ENCODE measurements around the gene OSBPL5.

Gene OSBPL5

GRCh38 chr11:3197878-3198528, 32.9 kb upstream of the OSBPL5 start:
- DNase-seq (ENCODE audit: low read depth), result no peak

GRCh38 chr11:3197044-3197695, 32.1 kb upstream of the OSBPL5 start:
- DNase-seq (ENCODE audit: low read depth), result no peak

- DNase-seq (ENCODE audit: low read depth), result no peak
Observed at GRCh38 chr11:3196161-3197043, 31.3 kb upstream of the OSBPL5 start.

DNA sequence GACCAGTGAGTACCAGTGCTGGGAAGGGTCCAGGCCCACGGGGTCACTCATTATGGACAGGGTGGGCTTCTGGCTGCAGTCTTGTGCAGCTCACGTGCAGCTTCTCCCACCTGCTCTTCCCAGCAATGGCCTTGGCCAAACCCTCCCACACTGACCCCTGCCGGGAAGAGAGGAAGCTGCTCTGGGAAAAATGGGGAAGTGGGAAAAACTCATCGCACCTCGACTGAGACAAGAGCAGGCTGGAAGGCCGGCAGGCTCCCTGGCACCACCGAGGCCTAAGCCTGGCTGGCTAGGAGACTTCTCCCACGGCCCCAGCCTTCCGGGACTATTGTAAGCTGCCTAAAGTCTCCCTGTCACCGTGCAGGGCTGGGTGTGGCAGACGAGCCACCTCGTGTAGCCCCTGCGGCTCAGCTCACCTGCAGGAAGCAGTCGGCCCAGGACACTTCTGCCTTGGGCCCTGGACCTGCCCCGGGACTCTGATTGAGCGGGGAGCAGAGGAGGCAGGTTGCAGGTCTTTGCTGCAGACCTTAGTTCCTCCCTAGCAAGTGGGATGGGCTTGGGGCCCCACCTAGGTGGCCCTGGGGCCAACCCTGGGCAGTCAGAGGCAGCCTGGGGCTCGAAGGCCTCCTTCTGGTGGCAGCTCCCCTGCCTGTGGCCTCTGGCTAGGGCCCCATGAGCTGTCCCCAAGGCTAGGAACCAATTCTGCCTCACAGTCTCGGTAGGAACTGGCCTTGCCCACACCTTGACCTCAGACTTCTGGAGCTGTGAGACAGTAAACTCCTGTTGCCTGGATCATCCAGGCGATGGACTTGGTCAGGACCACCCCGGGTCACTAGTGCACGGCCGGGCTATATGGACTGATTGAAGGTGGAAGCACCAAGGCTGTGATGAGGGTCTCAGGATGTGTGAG, 30.4 kb upstream of the OSBPL5 start:
- DNase-seq (ENCODE audit: low read depth), result no peak

DNA sequence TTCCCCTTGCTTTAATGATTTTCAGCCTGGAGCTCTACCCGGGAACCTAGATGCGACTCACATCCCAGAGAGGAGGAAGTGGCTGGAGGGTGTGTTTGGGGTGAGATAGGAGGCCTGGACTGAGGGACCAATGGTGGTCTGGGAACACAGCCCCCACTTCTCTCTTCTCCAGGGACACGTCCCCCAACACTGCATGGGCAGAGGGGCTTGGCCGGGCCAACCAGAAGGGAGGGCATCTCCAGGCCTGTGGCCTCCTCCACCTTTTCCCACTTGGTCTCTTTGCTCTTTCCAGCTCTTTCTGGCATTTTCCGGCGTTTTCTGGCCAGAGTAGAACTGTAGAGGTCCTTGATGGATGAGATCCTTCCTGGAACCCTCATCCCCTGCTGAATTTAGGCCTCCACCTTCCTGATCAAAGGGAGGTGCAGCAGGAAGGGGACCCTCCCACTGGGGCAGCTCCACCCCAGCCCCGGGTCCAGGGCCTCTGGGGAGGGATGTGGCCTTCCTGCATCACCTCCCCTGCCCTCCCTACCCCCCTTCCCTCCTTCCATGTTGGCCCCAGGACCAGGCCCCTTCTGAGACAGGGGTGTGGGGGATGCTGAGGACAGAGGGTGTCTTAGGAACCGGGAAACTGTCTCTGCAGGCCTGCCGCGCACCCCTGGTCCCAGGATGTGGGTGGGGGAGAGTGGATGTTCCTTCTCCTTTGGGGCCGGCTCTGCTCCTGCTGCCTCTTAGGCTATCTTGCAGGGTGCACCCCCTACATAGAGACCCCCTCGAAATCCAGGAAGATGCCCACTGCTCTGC, 29.1 kb upstream of the OSBPL5 start:
- DNase-seq (ENCODE audit: low read depth), result no peak

- no peak for DNase-seq (ENCODE audit: low read depth)
Observed at GRCh38 chr11:3193373-3194015, 28.4 kb upstream of the OSBPL5 start.

DNA sequence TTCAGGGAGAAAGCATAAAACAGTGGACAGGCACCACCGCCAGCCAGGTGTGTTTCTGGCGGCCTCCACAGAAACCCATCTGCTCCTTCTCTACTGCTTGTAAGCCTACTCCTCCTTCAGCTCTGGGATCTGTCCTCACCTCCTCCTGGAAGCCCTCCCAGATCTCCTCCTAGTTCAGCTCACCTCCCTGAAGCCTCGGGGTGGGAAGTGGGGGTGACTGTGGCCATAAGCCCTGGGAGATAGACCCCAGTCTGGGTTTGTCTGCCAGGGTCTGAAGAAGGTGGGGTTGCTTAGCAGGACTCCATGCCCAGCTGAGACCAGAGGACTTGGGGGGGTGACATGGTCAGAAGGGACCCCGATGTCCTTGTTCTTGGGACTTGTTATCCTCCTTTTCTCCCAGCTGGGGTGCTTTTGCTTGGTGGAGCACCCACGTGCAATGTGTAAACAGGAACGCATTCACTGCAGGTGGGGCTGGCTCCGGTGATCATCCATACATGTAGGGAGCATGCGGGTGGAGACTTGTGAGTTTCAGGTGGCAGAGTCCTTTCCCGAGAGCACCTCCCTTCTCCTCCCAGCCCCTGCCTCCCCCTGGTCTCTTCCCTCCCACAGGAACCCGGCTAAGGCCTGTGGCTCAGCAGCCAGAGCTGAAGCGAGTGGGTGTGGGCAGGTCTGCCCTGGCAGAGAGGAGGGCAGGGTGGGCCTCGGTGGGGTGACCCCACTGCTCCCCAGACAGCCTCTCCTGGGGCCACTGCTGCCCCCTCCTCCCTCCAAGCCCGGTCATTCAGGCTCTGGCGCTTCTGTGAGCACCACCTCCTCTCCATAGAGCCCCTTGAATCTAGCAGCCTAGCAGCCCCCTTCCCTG, 27.6 kb upstream of the OSBPL5 start:
- DNase-seq (ENCODE audit: low read depth), result no peak

GRCh38 chr11:3191586-3192324, 26.6 kb upstream of the OSBPL5 start:
- DNase-seq (ENCODE audit: low read depth), result no peak

DNA sequence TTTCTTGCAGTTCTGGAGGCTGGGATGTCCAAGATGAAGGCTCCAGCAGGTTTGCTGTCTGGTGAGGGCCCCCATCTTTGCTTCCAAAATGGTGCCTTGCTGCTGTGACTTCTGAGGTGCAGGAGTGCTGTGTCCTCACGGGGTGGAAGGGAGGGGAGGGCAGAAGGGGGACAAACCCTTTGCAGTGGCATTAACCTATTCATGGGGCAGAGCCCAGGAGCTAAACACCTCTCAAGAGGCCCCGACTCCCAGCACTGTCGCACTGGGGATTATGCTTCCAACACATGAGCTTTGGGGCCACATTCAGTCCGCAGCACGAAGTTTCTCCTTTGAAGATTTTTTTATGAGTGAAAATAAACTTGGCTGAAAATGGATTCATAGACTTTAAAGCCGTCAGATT, 25.5 kb upstream of the OSBPL5 start:
- DNase-seq (ENCODE audit: low read depth), result no peak

- DNase-seq (ENCODE audit: low read depth), result no peak
Observed at GRCh38 chr11:3189886-3190583, 24.9 kb upstream of the OSBPL5 start.

- DNase-seq (ENCODE audit: low read depth), result no peak
Observed at GRCh38 chr11:3189196-3189843, 24.2 kb upstream of the OSBPL5 start.

GRCh38 chr11:3188496-3189195, 23.5 kb upstream of the OSBPL5 start:
- no peak for DNase-seq (ENCODE audit: low read depth)

DNA sequence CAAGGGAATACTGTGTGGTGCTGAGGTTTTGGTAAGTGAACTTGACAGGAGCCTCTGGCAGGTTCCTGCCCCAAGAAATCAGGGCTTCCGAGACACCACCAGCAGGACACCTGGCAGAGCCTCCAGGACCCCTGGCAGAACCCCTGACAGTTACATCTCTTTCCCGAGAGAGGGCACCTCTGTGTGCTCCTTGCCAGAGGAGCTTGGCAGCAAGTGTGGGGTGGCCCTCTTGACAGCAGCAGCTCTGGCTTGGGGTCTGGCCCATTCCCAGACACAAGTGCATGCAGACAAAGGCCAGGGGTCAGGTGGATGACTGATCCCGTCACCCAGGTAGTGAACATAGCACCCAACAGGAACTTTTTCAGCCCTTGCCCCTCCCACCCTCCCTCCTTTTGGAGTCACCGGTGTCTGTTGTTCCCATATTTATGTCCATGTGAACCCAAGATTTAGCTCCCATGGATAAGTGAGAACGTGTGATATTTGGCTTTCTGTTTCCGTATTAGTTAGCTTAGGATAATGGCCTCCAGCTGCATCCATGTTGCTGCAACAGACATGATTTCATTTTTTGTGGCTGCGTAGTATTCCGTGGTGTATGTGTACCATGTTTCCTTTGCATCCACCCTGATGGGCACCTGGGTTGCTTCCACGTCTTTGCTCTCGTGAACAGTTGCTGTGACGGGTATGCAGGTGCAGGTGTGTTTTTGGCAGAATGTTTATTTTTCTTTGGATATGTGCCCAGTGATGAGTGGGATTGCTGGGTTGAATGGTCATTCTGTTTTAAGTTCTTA, 21.2 kb upstream of the OSBPL5 start:
- DNase-seq (ENCODE audit: low read depth), result no peak

GRCh38 chr11:3184732-3185347, 19.7 kb upstream of the OSBPL5 start:
- no peak for DNase-seq (ENCODE audit: low read depth)

GRCh38 chr11:3183523-3183922, 18.4 kb upstream of the OSBPL5 start:
- DNase-seq (ENCODE audit: low read depth), result no peak

- DNase-seq (ENCODE audit: low read depth), result no peak
Observed at GRCh38 chr11:3182462-3182852, 17.3 kb upstream of the OSBPL5 start.

All from GM04504 (cell line).